SK-N-SH treated with all-trans-retinoic acid at 6 μM for 48 hours (cell line): ENCODE results near the gene PPL.

Experiments used
- OSR1 ChIP-seq: fragments of 250-450 bp; sonication (Bioruptor Pico); IDR thresholded peaks from 2 replicates; pipeline ENCODE4 v1.8.0; 2022; ENCODE audit warnings: moderate library complexity, mild to moderate bottlenecking, inconsistent platforms
- SNAI2 ChIP-seq: fragments of 250-450 bp; sonication (Bioruptor Pico); IDR thresholded peaks from 2 replicates; pipeline ENCODE4 v1.5.0; 2020; ENCODE audit warnings: mild to moderate bottlenecking, moderate library complexity
- TCF4 ChIP-seq: fragments of 250-450 bp; sonication (Bioruptor Pico); IDR thresholded peaks from 2 replicates; pipeline ENCODE4 v1.8.0; 2021; ENCODE audit warnings: mild to moderate bottlenecking, moderate library complexity, borderline replicate concordance
- TOX ChIP-seq: fragments of 250-450 bp; sonication (Bioruptor Pico); IDR thresholded peaks from 2 replicates; pipeline ENCODE4 v1.8.0; 2021; ENCODE audit warnings: mild to moderate bottlenecking, moderate library complexity, borderline replicate concordance
- ZC3H10 ChIP-seq: fragments of 250-450 bp; sonication (Bioruptor Pico); IDR thresholded peaks from 2 replicates; pipeline ENCODE4 v1.5.1; 2021; ENCODE audit warnings: mild to moderate bottlenecking, moderate library complexity
- ZFP30 ChIP-seq: fragments of 450-650 bp; formaldehyde crosslinking; IDR thresholded peaks from 2 replicates; pipeline ENCODE4 v1.5.0; 2022; ENCODE audit warnings: mild to moderate bottlenecking, moderate library complexity
- ZNF565 ChIP-seq: fragments of 450-650 bp; formaldehyde crosslinking; conservative IDR thresholded peaks from 2 replicates; pipeline ENCODE4 v1.5.0; 2020; ENCODE audit warnings: low read depth, mild to moderate bottlenecking, moderate library complexity
- ZNF8 ChIP-seq: fragments of 450-650 bp; formaldehyde crosslinking; IDR thresholded peaks from 2 replicates; pipeline ENCODE4 v1.5.0; 2020; ENCODE audit warnings: mild to moderate bottlenecking, moderate library complexity
- TF ChIP-seq, protein P1 (sequence below): fragments of 250-450 bp; sonication (Bioruptor Pico); IDR thresholded peaks from 2 replicates; pipeline ENCODE4 v1.8.0; 2020; ENCODE audit warnings: mild to moderate bottlenecking, moderate library complexity, borderline replicate concordance
- TF ChIP-seq, protein P2 (sequence below): fragments of 250-450 bp; sonication (Bioruptor Pico); IDR thresholded peaks from 2 replicates; pipeline ENCODE4 v1.5.1; 2021; ENCODE audit warnings: mild to moderate bottlenecking, moderate library complexity
- TF ChIP-seq, protein P3 (sequence below): fragments of 250-450 bp; sonication (Bioruptor Pico); IDR thresholded peaks from 2 replicates; pipeline ENCODE4 v1.8.0; 2021; ENCODE audit warnings: low read depth, mild to moderate bottlenecking, moderate library complexity, borderline replicate concordance
- TF ChIP-seq, protein P4 (sequence below): fragments of 250-450 bp; sonication (Bioruptor Pico); IDR thresholded peaks from 2 replicates; pipeline ENCODE4 v1.5.0; 2020; ENCODE audit warnings: mild to moderate bottlenecking, moderate library complexity
- TF ChIP-seq, protein P5 (sequence below): fragments of 250-450 bp; sonication (Bioruptor Pico); IDR thresholded peaks from 2 replicates; pipeline ENCODE4 v1.5.1; 2020; ENCODE audit warnings: low read depth, mild to moderate bottlenecking, moderate library complexity

DNA sequence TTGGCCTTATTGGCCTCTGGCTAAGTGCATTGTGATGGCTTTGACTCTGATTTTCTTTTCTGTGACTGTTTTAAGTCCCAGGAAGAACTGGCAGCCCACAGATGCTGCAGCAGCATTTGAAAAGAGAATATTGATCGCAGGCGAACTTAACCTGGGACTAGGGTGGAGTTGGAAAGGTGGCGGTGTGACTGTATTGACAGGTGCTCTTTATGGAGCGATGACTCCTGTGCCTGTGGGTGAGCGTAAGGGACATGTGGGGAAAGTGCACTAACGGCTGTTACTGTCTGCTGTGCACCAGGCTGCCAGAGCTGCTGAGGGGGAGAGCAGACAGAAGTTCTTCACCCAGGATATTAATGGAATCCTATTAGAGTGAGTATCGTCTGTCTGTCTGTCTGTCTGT is 68.4 kb downstream of the PPL start:
- TF ChIP-seq OSR1 (no peak), ZFP30 (no peak), ZNF565 (CRISPR knock-in tag) (no peak), TOX (CRISPR knock-in tag) (no peak), ZNF8 (no peak), ZC3H10 (CRISPR knock-in tag) (no peak), TCF4 (no peak), SNAI2 (no peak)
- TF ChIP-seq, protein P1, sequence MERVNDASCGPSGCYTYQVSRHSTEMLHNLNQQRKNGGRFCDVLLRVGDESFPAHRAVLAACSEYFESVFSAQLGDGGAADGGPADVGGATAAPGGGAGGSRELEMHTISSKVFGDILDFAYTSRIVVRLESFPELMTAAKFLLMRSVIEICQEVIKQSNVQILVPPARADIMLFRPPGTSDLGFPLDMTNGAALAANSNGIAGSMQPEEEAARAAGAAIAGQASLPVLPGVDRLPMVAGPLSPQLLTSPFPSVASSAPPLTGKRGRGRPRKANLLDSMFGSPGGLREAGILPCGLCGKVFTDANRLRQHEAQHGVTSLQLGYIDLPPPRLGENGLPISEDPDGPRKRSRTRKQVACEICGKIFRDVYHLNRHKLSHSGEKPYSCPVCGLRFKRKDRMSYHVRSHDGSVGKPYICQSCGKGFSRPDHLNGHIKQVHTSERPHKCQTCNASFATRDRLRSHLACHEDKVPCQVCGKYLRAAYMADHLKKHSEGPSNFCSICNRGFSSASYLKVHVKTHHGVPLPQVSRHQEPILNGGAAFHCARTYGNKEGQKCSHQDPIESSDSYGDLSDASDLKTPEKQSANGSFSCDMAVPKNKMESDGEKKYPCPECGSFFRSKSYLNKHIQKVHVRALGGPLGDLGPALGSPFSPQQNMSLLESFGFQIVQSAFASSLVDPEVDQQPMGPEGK (CRISPR knock-in tag) = no peak
- TF ChIP-seq, protein P2, sequence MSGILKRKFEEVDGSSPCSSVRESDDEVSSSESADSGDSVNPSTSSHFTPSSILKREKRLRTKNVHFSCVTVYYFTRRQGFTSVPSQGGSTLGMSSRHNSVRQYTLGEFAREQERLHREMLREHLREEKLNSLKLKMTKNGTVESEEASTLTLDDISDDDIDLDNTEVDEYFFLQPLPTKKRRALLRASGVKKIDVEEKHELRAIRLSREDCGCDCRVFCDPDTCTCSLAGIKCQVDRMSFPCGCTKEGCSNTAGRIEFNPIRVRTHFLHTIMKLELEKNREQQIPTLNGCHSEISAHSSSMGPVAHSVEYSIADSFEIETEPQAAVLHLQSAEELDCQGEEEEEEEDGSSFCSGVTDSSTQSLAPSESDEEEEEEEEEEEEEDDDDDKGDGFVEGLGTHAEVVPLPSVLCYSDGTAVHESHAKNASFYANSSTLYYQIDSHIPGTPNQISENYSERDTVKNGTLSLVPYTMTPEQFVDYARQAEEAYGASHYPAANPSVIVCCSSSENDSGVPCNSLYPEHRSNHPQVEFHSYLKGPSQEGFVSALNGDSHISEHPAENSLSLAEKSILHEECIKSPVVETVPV (CRISPR knock-in tag) = no peak
- TF ChIP-seq, protein P3, sequence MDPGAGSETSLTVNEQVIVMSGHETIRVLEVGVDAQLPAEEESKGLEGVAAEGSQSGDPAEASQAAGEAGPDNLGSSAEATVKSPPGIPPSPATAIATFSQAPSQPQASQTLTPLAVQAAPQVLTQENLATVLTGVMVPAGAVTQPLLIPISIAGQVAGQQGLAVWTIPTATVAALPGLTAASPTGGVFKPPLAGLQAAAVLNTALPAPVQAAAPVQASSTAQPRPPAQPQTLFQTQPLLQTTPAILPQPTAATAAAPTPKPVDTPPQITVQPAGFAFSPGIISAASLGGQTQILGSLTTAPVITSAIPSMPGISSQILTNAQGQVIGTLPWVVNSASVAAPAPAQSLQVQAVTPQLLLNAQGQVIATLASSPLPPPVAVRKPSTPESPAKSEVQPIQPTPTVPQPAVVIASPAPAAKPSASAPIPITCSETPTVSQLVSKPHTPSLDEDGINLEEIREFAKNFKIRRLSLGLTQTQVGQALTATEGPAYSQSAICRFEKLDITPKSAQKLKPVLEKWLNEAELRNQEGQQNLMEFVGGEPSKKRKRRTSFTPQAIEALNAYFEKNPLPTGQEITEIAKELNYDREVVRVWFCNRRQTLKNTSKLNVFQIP (CRISPR knock-in tag) = no peak
- TF ChIP-seq, protein P4, sequence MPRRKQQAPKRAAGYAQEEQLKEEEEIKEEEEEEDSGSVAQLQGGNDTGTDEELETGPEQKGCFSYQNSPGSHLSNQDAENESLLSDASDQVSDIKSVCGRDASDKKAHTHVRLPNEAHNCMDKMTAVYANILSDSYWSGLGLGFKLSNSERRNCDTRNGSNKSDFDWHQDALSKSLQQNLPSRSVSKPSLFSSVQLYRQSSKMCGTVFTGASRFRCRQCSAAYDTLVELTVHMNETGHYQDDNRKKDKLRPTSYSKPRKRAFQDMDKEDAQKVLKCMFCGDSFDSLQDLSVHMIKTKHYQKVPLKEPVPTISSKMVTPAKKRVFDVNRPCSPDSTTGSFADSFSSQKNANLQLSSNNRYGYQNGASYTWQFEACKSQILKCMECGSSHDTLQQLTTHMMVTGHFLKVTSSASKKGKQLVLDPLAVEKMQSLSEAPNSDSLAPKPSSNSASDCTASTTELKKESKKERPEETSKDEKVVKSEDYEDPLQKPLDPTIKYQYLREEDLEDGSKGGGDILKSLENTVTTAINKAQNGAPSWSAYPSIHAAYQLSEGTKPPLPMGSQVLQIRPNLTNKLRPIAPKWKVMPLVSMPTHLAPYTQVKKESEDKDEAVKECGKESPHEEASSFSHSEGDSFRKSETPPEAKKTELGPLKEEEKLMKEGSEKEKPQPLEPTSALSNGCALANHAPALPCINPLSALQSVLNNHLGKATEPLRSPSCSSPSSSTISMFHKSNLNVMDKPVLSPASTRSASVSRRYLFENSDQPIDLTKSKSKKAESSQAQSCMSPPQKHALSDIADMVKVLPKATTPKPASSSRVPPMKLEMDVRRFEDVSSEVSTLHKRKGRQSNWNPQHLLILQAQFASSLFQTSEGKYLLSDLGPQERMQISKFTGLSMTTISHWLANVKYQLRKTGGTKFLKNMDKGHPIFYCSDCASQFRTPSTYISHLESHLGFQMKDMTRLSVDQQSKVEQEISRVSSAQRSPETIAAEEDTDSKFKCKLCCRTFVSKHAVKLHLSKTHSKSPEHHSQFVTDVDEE (CRISPR knock-in tag) = no peak
- TF ChIP-seq, protein P5, sequence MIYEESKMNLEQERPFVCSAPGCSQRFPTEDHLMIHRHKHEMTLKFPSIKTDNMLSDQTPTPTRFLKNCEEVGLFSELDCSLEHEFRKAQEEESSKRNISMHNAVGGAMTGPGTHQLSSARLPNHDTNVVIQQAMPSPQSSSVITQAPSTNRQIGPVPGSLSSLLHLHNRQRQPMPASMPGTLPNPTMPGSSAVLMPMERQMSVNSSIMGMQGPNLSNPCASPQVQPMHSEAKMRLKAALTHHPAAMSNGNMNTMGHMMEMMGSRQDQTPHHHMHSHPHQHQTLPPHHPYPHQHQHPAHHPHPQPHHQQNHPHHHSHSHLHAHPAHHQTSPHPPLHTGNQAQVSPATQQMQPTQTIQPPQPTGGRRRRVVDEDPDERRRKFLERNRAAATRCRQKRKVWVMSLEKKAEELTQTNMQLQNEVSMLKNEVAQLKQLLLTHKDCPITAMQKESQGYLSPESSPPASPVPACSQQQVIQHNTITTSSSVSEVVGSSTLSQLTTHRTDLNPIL (CRISPR knock-in tag) = no peak
